ENCODE results near the gene FOXO4. TPM values are rescaled to one million over a fixed set of nuclear protein-coding genes. Genes with fewer than 3 reads are reported as not detected.
"Not testable (repeated sequence)": the region's sequence is repeated elsewhere in the genome, so short reads cannot be mapped to it uniquely, and the experiment has no call there.

The FOXO4 gene
- total RNA-seq: 8.0 TPM

GRCh38 chrX:71095555-71095980 lies at the start of gene FOXO4:
Gene FOXO4, plus strand, starts transcription at chrX:71095851. Its CDS starts 678 bp downstream, at chrX:71096529.
- Histone ChIP-seq H3K4me3 (peak within 1 kb of the TSS; percentile 55 to 64), H3K9me3 (no peaks in the 10 kb centered on the region), H3K27ac (peak within 1 kb of the TSS; percentile 49 to 73), H3K27me3 (no peaks in the 10 kb centered on the region), H3K36me3 (no peaks in the 10 kb centered on the region), H3K4me1 (peaks cover 0 to 4% of the 10 kb centered on the region in 2 donors)
- DNase-seq (ENCODE audit: low spot score in 2 of 2): peak; percentile 74 to 93
- no peak for TF ChIP-seq CTCF (IDR thresholded peaks at IDR 0.05)
- intact Hi-C loops (cut with DNase I): loop anchor here (1.0 kb wide), 1 partner anchor 27 kb away; the partner anchor contains the start of gene SNX12

DNA sequence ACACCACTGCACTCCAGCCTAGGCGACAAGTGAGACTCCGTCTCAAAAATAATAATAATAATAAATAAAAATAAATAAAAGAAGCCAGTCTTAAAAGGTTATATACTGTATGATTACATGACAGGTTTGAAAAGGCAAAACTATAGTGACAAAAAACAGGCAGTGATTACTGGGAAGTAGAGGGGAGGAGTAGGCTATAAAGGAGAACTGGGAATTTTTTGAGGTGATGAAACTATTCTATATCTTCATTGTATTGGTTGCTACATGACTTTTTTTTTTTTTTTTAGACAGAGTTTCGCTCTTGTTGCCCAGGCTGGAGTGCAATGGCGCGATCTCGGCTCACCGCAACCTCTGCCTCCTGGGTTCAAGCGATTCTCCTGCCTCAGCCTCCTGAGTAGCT lies 47.8 kb upstream of the FOXO4 start:
- H3K4me3 ChIP-seq; H3K27ac ChIP-seq; H3K9me3 ChIP-seq; H3K4me1 ChIP-seq; H3K36me3 ChIP-seq; intact Hi-C loops (cut with DNase I); DNase-seq (ENCODE audit: low spot score in 2 of 2); H3K27me3 ChIP-seq: not testable (repeated sequence)

DNA sequence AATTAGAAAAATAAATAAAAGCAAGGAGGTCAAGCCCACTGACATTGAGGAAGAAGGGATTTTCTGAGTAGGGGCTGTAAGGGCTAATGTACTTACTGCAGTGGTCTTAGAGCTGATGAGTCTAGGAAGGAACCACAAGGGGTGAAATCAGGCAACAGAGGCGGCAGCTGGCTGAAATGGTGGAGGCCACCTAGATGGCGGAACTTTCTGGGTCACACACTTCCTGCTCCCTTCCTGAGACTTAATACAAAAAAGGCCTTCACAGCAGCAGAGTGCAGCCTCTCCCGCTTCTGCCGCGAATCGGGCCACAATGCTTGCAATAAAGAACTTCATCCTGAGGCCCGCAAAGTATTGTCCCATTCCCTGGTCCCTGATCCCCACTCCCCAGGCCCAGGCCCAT lies 42.9 kb upstream of the FOXO4 start:
- DNase-seq (ENCODE audit: low spot score in 2 of 2): no peak
- no peaks in the 10 kb centered on the region for H3K4me1 ChIP-seq
- no peak overlapping the region for H3K27ac ChIP-seq
- H3K9me3 ChIP-seq: no peaks in the 10 kb centered on the region
- intact Hi-C loops (cut with DNase I): no loop called here
- peaks cover 0 to 4% of the 10 kb centered on the region in 2 donors for H3K36me3 ChIP-seq
- peak overlapping the region in 1 of 2 donors; percentile 20 for H3K4me3 ChIP-seq
- TF ChIP-seq CTCF (IDR thresholded peaks at IDR 0.05): no peak
- H3K27me3 ChIP-seq: no peaks in the 10 kb centered on the region

- DNase-seq (ENCODE audit: low spot score in 2 of 2): no peak
- peak overlapping the region in 1 of 2 donors; percentile 20 for H3K4me3 ChIP-seq
- no peaks in the 10 kb centered on the region for H3K27me3 ChIP-seq
- H3K4me1 ChIP-seq: no peaks in the 10 kb centered on the region
- no peak overlapping the region for H3K27ac ChIP-seq
- no peaks in the 10 kb centered on the region for H3K9me3 ChIP-seq
- TF ChIP-seq CTCF (IDR thresholded peaks at IDR 0.05): no peak
- intact Hi-C loops (cut with DNase I): no loop called here
- H3K36me3 ChIP-seq: peaks cover 0 to 4% of the 10 kb centered on the region in 2 donors
Measured at GRCh38 chrX:71053217-71053621, 42.4 kb upstream of the FOXO4 start.

- no peak for DNase-seq (ENCODE audit: low spot score in 2 of 2)
- no peak overlapping the region for H3K4me3 ChIP-seq
- H3K27me3 ChIP-seq: no peaks in the 10 kb centered on the region
- H3K9me3 ChIP-seq: no peaks in the 10 kb centered on the region
- no peak for TF ChIP-seq CTCF (IDR thresholded peaks at IDR 0.05)
- no peaks in the 10 kb centered on the region for H3K4me1 ChIP-seq
- intact Hi-C loops (cut with DNase I): no loop called here
- H3K27ac ChIP-seq: no peak overlapping the region
- peaks cover 15 to 24% of the 10 kb centered on the region in 2 donors for H3K36me3 ChIP-seq
Measured at GRCh38 chrX:71056867-71057266, 38.8 kb upstream of the FOXO4 start.

GRCh38 chrX:71057848-71058530 lies 37.7 kb upstream of the FOXO4 start:
- H3K4me1 ChIP-seq: no peaks in the 10 kb centered on the region
- no peaks in the 10 kb centered on the region for H3K9me3 ChIP-seq
- intact Hi-C loops (cut with DNase I): no loop called here
- no peak for TF ChIP-seq CTCF (IDR thresholded peaks at IDR 0.05)
- no peak for DNase-seq (ENCODE audit: low spot score in 2 of 2)
- no peak overlapping the region for H3K4me3 ChIP-seq
- H3K36me3 ChIP-seq: peaks cover 16 to 27% of the 10 kb centered on the region in 2 donors
- H3K27me3 ChIP-seq: no peaks in the 10 kb centered on the region
- no peak overlapping the region for H3K27ac ChIP-seq

Measured in ascending aorta (tissue), 2 donors.